NCI-H510A treated with DMSO at 0.1 percent for 48 hours (cell line): ENCODE measurements around the gene MBTPS1.
A peak's percentile ranks its signal among the peaks of the same experiment; 100 is the strongest.
"Not testable (repeated sequence)": the region's sequence is repeated elsewhere in the genome, so short reads cannot be mapped to it uniquely, and the experiment has no call there.

Source experiments
- DNase-seq: peaks from one replicate; lab custom pipeline; 2025; lab: John Stamatoyannopoulos, UW

The MBTPS1 gene

GRCh38 chr16:84137287-84137686, 20.5 kb upstream of the MBTPS1 start:
- DNase-seq = no peak

GRCh38 chr16:84136331-84137125, 19.8 kb upstream of the MBTPS1 start:
- DNase-seq = no peak

- no peak for DNase-seq
Observed at GRCh38 chr16:84132527-84133285, 16.0 kb upstream of the MBTPS1 start.

GRCh38 chr16:84131117-84131516, 14.4 kb upstream of the MBTPS1 start:
- no peak for DNase-seq

GRCh38 chr16:84124257-84125073, 7.7 kb upstream of the MBTPS1 start:
- DNase-seq = no peak

- DNase-seq = peak; percentile 27
Observed at GRCh38 chr16:84121007-84121406, 4.3 kb upstream of the MBTPS1 start.

- no peak for DNase-seq
Observed at GRCh38 chr16:84120023-84120422, 3.3 kb upstream of the MBTPS1 start.

GRCh38 chr16:84119368-84119767, 2.6 kb upstream of the MBTPS1 start:
- DNase-seq = peak; percentile 12

GRCh38 chr16:84118315-84118714, 1.6 kb upstream of the MBTPS1 start:
- not testable (repeated sequence) for DNase-seq

- no peak for DNase-seq
Observed at GRCh38 chr16:84117494-84117843, 727 bp upstream of the MBTPS1 start.

GRCh38 chr16:84115919-84116719, 623 bp downstream of the MBTPS1 start:
- DNase-seq = peak; percentile 20

GRCh38 chr16:84111949-84112348, 4.8 kb downstream of the MBTPS1 start:
- DNase-seq = not testable (repeated sequence)

GRCh38 chr16:84111525-84111924, 5.2 kb downstream of the MBTPS1 start:
- DNase-seq = no peak

GRCh38 chr16:84110527-84110926, 6.2 kb downstream of the MBTPS1 start:
- no peak for DNase-seq

- DNase-seq = no peak
Observed at GRCh38 chr16:84109598-84110335, 7.0 kb downstream of the MBTPS1 start.

- no peak for DNase-seq
Observed at GRCh38 chr16:84107921-84108320, 8.8 kb downstream of the MBTPS1 start.

- DNase-seq = no peak
Observed at GRCh38 chr16:84105948-84106740, 10.6 kb downstream of the MBTPS1 start.

GRCh38 chr16:84105301-84105815, 11.4 kb downstream of the MBTPS1 start:
- DNase-seq = no peak

- no peak for DNase-seq
Observed at GRCh38 chr16:84104231-84104630, 12.5 kb downstream of the MBTPS1 start.

GRCh38 chr16:84103678-84104077, 13.1 kb downstream of the MBTPS1 start:
- DNase-seq = no peak
